Activated T-helper 2 cell treated with anti-CD3 and anti-CD28 coated beads, Interferon-gamma antibody, Interleukin-2, Interleukin-4, amounts not matched to agents 10 μg/mL and 5 μg/mL and 100 μg/mL, durations not matched to agents 14 hours and 24 hours and 36 hours (primary cell): Measurements from ENCODE around the gene GPATCH4. TPM values are rescaled to one million over a fixed set of nuclear protein-coding genes. Genes with fewer than 3 reads are reported as not detected.
"Not testable (repeated sequence)": the region's sequence is repeated elsewhere in the genome, so short reads cannot be mapped to it uniquely, and the experiment has no call there.

Experiments used
- DNase-seq: peaks from one replicate; pipeline ENCODE4 v3.0.0; 2021; ENCODE audit warnings: low spot score
- H3K27ac Mint-ChIP-seq: one replicate; pipeline ENCODE4 v1.8.0; 2021; ENCODE audit warnings: mixed read lengths
- H3K27me3 Mint-ChIP-seq: one replicate; pipeline ENCODE4 v1.8.0; 2021; ENCODE audit warnings: low read depth, mixed read lengths
- H3K36me3 Mint-ChIP-seq: one replicate; pipeline ENCODE4 v1.8.0; 2021; ENCODE audit warnings: low read depth, mixed read lengths
- H3K4me1 Mint-ChIP-seq: one replicate; pipeline ENCODE4 v1.8.0; 2021; ENCODE audit warnings: low read depth, mixed read lengths
- H3K4me3 Mint-ChIP-seq: one replicate; pipeline ENCODE4 v1.8.0; 2021; ENCODE audit warnings: low read depth, mild to moderate bottlenecking, moderate library complexity, mixed read lengths
- H3K9me3 Mint-ChIP-seq: one replicate; pipeline ENCODE4 v1.8.0; 2021; ENCODE audit warnings: mixed read lengths
- intact Hi-C: fragments of 100-400 bp; cut with micrococcal nuclease; formaldehyde crosslinking; loops from one replicate; pipeline ENCODE4 v1.15.1; 2023
- total RNA-seq: library from RNA; stranded (reverse); gene quantifications from 2 replicates; pipeline ENCODE4 v1.2.3, GENCODE V29; 2022

Gene GPATCH4
- total RNA-seq, 1 donor from 2014 or later = 73.7 TPM

- Mint-ChIP-seq H3K36me3 (no peaks in the 10 kb centered on the region), H3K4me1 (peaks cover 8% of the 10 kb centered on the region), H3K4me3 (peak overlapping the region; percentile 33), H3K27ac (no peak overlapping the region), H3K27me3 (peaks cover 59% of the 10 kb centered on the region), H3K9me3 (no peaks in the 10 kb centered on the region)
- intact Hi-C loops = loop anchor here (2.0 to 5.0 kb wide), 2 partner anchors 189 to 237 kb away; no protein-coding TSS in a partner anchor
- no peak for DNase-seq
Observed at GRCh38 chr1:156623946-156624813, 22.9 kb upstream of the GPATCH4 start.

- Mint-ChIP-seq H3K27ac (no peak overlapping the region), H3K27me3 (peaks cover 58% of the 10 kb centered on the region), H3K9me3 (no peaks in the 10 kb centered on the region), H3K36me3 (no peaks in the 10 kb centered on the region), H3K4me3 (no peak overlapping the region), H3K4me1 (peaks cover 8% of the 10 kb centered on the region)
- intact Hi-C loops = loop anchor here (5.0 kb wide), 1 partner anchor 235 kb away; no protein-coding TSS in a partner anchor
- no peak for DNase-seq
Observed at GRCh38 chr1:156622581-156623297, 21.5 kb upstream of the GPATCH4 start.

GRCh38 chr1:156619582-156619955 is 18.3 kb upstream of the GPATCH4 start:
- intact Hi-C loops = no loop called here
- peaks cover 60% of the 10 kb centered on the region for H3K27me3 Mint-ChIP-seq
- H3K27ac Mint-ChIP-seq = no peak overlapping the region

GRCh38 chr1:156618853-156619581 is 17.7 kb upstream of the GPATCH4 start, which contains the start of gene HAPLN2:
Gene HAPLN2, plus strand, starts transcription at chr1:156619415. Its CDS starts 4,076 bp downstream, at chr1:156623491.
- no peak within 1 kb of the TSS for H3K27ac Mint-ChIP-seq
- no peaks in the 10 kb centered on the region for H3K4me1 Mint-ChIP-seq
- peaks cover 62% of the 10 kb centered on the region for H3K27me3 Mint-ChIP-seq
- H3K4me3 Mint-ChIP-seq = no peak within 1 kb of the TSS
- DNase-seq = no peak
- H3K36me3 Mint-ChIP-seq = no peaks in the 10 kb centered on the region
- no peaks in the 10 kb centered on the region for H3K9me3 Mint-ChIP-seq
- intact Hi-C loops = no loop called here

More at GRCh38 chr1:156619582-156619955, 18.3 kb upstream of the GPATCH4 start:
- Mint-ChIP-seq H3K9me3 (no peaks in the 10 kb centered on the region), H3K4me1 (peaks cover 2% of the 10 kb centered on the region), H3K36me3 (no peaks in the 10 kb centered on the region), H3K4me3 (no peak overlapping the region)
- no peak for DNase-seq

GRCh38 chr1:156616463-156616862 is 15.2 kb upstream of the GPATCH4 start:
- intact Hi-C loops = no loop called here
- Mint-ChIP-seq H3K9me3 (no peaks in the 10 kb centered on the region), H3K36me3 (no peaks in the 10 kb centered on the region), H3K27ac (no peak overlapping the region), H3K4me3 (no peak overlapping the region), H3K4me1 (no peaks in the 10 kb centered on the region), H3K27me3 (peaks cover 54% of the 10 kb centered on the region)
- no peak for DNase-seq

- no peak overlapping the region for H3K4me3 Mint-ChIP-seq
- no peaks in the 10 kb centered on the region for H3K36me3 Mint-ChIP-seq
- no peak overlapping the region for H3K27ac Mint-ChIP-seq
- no peak for DNase-seq
- no peaks in the 10 kb centered on the region for H3K9me3 Mint-ChIP-seq
- H3K4me1 Mint-ChIP-seq = no peaks in the 10 kb centered on the region
- intact Hi-C loops = no loop called here
- H3K27me3 Mint-ChIP-seq = peaks cover 55% of the 10 kb centered on the region
Observed at GRCh38 chr1:156615946-156616345, 14.7 kb upstream of the GPATCH4 start.

GRCh38 chr1:156612666-156613065 is 11.4 kb upstream of the GPATCH4 start:
- DNase-seq = no peak
- H3K27ac Mint-ChIP-seq = no peak overlapping the region
- intact Hi-C loops = no loop called here
- no peaks in the 10 kb centered on the region for H3K36me3 Mint-ChIP-seq
- H3K4me3 Mint-ChIP-seq = no peak overlapping the region
- peaks cover 39% of the 10 kb centered on the region for H3K27me3 Mint-ChIP-seq
- H3K9me3 Mint-ChIP-seq = no peaks in the 10 kb centered on the region
- H3K4me1 Mint-ChIP-seq = peaks cover 8% of the 10 kb centered on the region

GRCh38 chr1:156610072-156610471 is 8.8 kb upstream of the GPATCH4 start:
- H3K9me3 Mint-ChIP-seq, H3K36me3 Mint-ChIP-seq, H3K27ac Mint-ChIP-seq, H3K4me1 Mint-ChIP-seq, intact Hi-C loops, H3K4me3 Mint-ChIP-seq, DNase-seq: not testable (repeated sequence)
- H3K27me3 Mint-ChIP-seq = peaks cover 27% of the 10 kb centered on the region

GRCh38 chr1:156608981-156609380 is 7.7 kb upstream of the GPATCH4 start:
- Mint-ChIP-seq H3K27me3 (peaks cover 17% of the 10 kb centered on the region), H3K36me3 (no peaks in the 10 kb centered on the region)

GRCh38 chr1:156608036-156608674 is 6.9 kb upstream of the GPATCH4 start:
- intact Hi-C loops = loop anchor here (1.0 to 5.0 kb wide), 4 partner anchors 24 to 221 kb away; partner anchors contain the start of gene IQGAP3
- no peaks in the 10 kb centered on the region for H3K36me3 Mint-ChIP-seq
- peak; percentile 51 for DNase-seq
- peaks cover 8% of the 10 kb centered on the region for H3K4me1 Mint-ChIP-seq
- H3K27ac Mint-ChIP-seq = no peak overlapping the region
- no peaks in the 10 kb centered on the region for H3K9me3 Mint-ChIP-seq
- no peak overlapping the region for H3K4me3 Mint-ChIP-seq
- H3K27me3 Mint-ChIP-seq = peaks cover 15% of the 10 kb centered on the region

More at GRCh38 chr1:156608981-156609380, 7.7 kb upstream of the GPATCH4 start:
- no peaks in the 10 kb centered on the region for H3K9me3 Mint-ChIP-seq
- H3K4me3 Mint-ChIP-seq = no peak overlapping the region
- intact Hi-C loops = loop anchor here (1.0 to 5.0 kb wide), 4 partner anchors 25 to 222 kb away; partner anchors contain the start of gene IQGAP3
- DNase-seq = peak; percentile 43
- peaks cover 8% of the 10 kb centered on the region for H3K4me1 Mint-ChIP-seq
- H3K27ac Mint-ChIP-seq = no peak overlapping the region

GRCh38 chr1:156607344-156607743 is 6.1 kb upstream of the GPATCH4 start:
- peaks cover 13% of the 10 kb centered on the region for H3K4me1 Mint-ChIP-seq
- H3K9me3 Mint-ChIP-seq, H3K4me3 Mint-ChIP-seq, DNase-seq, H3K36me3 Mint-ChIP-seq, H3K27me3 Mint-ChIP-seq, H3K27ac Mint-ChIP-seq: not testable (repeated sequence)
- intact Hi-C loops = loop anchor here (5.0 kb wide), 2 partner anchors 35 to 220 kb away; partner anchors contain the start of gene IQGAP3

- no peaks in the 10 kb centered on the region for H3K9me3 Mint-ChIP-seq
- no peak for DNase-seq
- H3K4me3 Mint-ChIP-seq = peak overlapping the region; percentile 59
- H3K36me3 Mint-ChIP-seq = peaks cover 26% of the 10 kb centered on the region
- peaks cover 19% of the 10 kb centered on the region for H3K4me1 Mint-ChIP-seq
- intact Hi-C loops = no loop called here
- H3K27me3 Mint-ChIP-seq = no peaks in the 10 kb centered on the region
- peak overlapping the region; percentile 48 for H3K27ac Mint-ChIP-seq
Observed at GRCh38 chr1:156602557-156602993, 1.3 kb upstream of the GPATCH4 start.
